SK-N-SH (cell line): Measurements from ENCODE around the gene PKM. TPM values are rescaled to one million over a fixed set of nuclear protein-coding genes. Genes with fewer than 3 reads are reported as not detected.

Experiments used
- CTCF ChIA-PET: fragments of 300-600, 350-600 bp; formaldehyde crosslinking; extraction: SDS; loops from one replicate; lab custom pipeline; 2021; lab: Yijun Ruan, JAX
- POLR2A ChIA-PET: fragments of 350-600 bp; sonication (Branson Sonifier 250); formaldehyde crosslinking; extraction: SDS; loops from one replicate; lab custom pipeline; 2020; ENCODE audit warnings: antibody characterized with exemption, inconsistent platforms; lab: Yijun Ruan, JAX
- DNase-seq: peaks from one replicate; pipeline ENCODE4 v3.0.0; 2012
- H2AFZ ChIP-seq: fragments of 200-600 bp; sonication (generic); 2 replicates; pipeline ENCODE4 v1.8.1; 2016; ENCODE audit warnings: antibody characterized with exemption, mild to moderate bottlenecking, low read depth
- H3F3A ChIP-seq: fragments of 200-600 bp; sonication (generic); replicated peaks from 2 replicates; pipeline ENCODE3; 2016; ENCODE audit warnings: antibody characterized with exemption, mild to moderate bottlenecking; ENCODE audit not compliant: insufficient read depth
- H3K27ac ChIP-seq, 2 experiments: fragments of 200-500 bp in 1 of 2; fragments of 200-600 bp in 1 of 2; sonication (Bioruptor generic) in 1 of 2; sonication (generic), shearing (Covaris generic) in 1 of 2; 2 replicates each; pipeline versions ENCODE4 v1.5.1 to v1.6.1; 2014 to 2016; ENCODE audit warnings: low read depth in 2 of 2, inconsistent platforms in 1 of 2, low read length in 1 of 2, mild to moderate bottlenecking in 1 of 2, mixed read lengths in 1 of 2
- H3K27me3 ChIP-seq: fragments of 200-600 bp; sonication (generic), shearing (Covaris generic); 2 replicates; pipeline ENCODE4 v1.6.1; 2016; ENCODE audit warnings: mixed run types; ENCODE audit not compliant: insufficient read depth
- H3K36me3 ChIP-seq, 2 experiments: fragments of 200-500 bp in 1 of 2; fragments of 200-600 bp in 1 of 2; sonication (Bioruptor generic) in 1 of 2; sonication (generic) in 1 of 2; replicated peaks in 1 of 2; 2 replicates each; pipeline versions ENCODE3 to v1.5.1; 2014 to 2016; ENCODE audit warnings: low read length in 1 of 2, mild to moderate bottlenecking in 1 of 2; ENCODE audit not compliant: insufficient read depth in 2 of 2, control insufficient read depth in 1 of 2
- H3K4me1 ChIP-seq, 2 experiments: fragments of 200-500 bp in 1 of 2; fragments of 200-600 bp in 1 of 2; sonication (Bioruptor generic) in 1 of 2; sonication (generic), shearing (Covaris generic) in 1 of 2; 2 replicates each; pipeline versions ENCODE4 v1.5.1 to v1.6.1; 2014 to 2016; ENCODE audit warnings: low read depth in 1 of 2, low read length in 1 of 2, mixed run types in 1 of 2; ENCODE audit not compliant: insufficient read depth in 2 of 2, control insufficient read depth in 1 of 2
- H3K4me2 ChIP-seq: fragments of 200-600 bp; sonication (generic), shearing (Covaris generic); 2 replicates; pipeline ENCODE4 v1.6.1; 2017; ENCODE audit warnings: mixed run types
- H3K4me3 ChIP-seq, 2 experiments: fragments of 200-500 bp in 1 of 2; fragments of 200-600 bp in 1 of 2; sonication (Bioruptor generic) in 1 of 2; sonication (generic), shearing (Covaris generic) in 1 of 2; 2 replicates each; pipeline versions ENCODE4 v1.5.1 to v1.8.1; 2014 to 2016; ENCODE audit warnings: low read depth in 2 of 2, inconsistent platforms in 1 of 2, low read length in 1 of 2, mild to moderate bottlenecking in 1 of 2, mixed read lengths in 1 of 2, moderate library complexity in 1 of 2
- H3K79me2 ChIP-seq: fragments of 200-600 bp; sonication (generic); 2 replicates; pipeline ENCODE4 v1.8.1; 2017; ENCODE audit warnings: mild to moderate bottlenecking; ENCODE audit not compliant: insufficient read depth
- H3K9ac ChIP-seq: fragments of 200-600 bp; sonication (generic); 2 replicates; pipeline ENCODE4 v1.6.1; 2017; ENCODE audit warnings: mixed run types
- H3K9me2 ChIP-seq: fragments of 200-600 bp; sonication (generic); 2 replicates; pipeline ENCODE4 v1.6.1; 2017; ENCODE audit warnings: mixed run types
- H3K9me3 ChIP-seq: fragments of 200-600 bp; sonication (generic); 2 replicates; pipeline ENCODE4 v1.6.1; 2017; ENCODE audit warnings: mixed run types, mild to moderate bottlenecking, moderate library complexity
- H4K20me1 ChIP-seq: fragments of 200-600 bp; sonication (generic); 2 replicates; pipeline ENCODE4 v1.6.1; 2017; ENCODE audit warnings: mild to moderate bottlenecking, mixed run types; ENCODE audit not compliant: insufficient read depth
- CTCF ChIP-seq: fragments of 200-600 bp; sonication (generic); IDR thresholded peaks from 2 replicates; pipeline ENCODE4 v1.6.1; 2017; ENCODE audit warnings: antibody characterized with exemption, mild to moderate bottlenecking, moderate library complexity
- ELF1 ChIP-seq: IDR thresholded peaks from 2 replicates; pipeline ENCODE4 v1.4.0; 2012
- FOSL2 ChIP-seq: IDR thresholded peaks from 2 replicates; pipeline ENCODE4 v1.4.0; 2012; ENCODE audit warnings: low read depth, mild to moderate bottlenecking, moderate library complexity, borderline replicate concordance
- GABPA ChIP-seq: IDR thresholded peaks from 2 replicates; pipeline ENCODE4 v1.4.0; 2012; ENCODE audit warnings: low read depth, mild to moderate bottlenecking
- JUND ChIP-seq: IDR thresholded peaks from 2 replicates; pipeline ENCODE4 v1.4.0; 2012
- MEF2A ChIP-seq: IDR thresholded peaks from 2 replicates; pipeline ENCODE4 v1.4.0; 2012; ENCODE audit warnings: low read depth, borderline replicate concordance
- RAD21 ChIP-seq: IDR thresholded peaks from 2 replicates; pipeline ENCODE4 v1.6.1; 2012; ENCODE audit warnings: mild to moderate bottlenecking, low read length
- RCOR1 ChIP-seq: fragments of 150-350 bp; IDR thresholded peaks from 2 replicates; pipeline ENCODE4 v1.6.1; 2017; ENCODE audit warnings: antibody characterized with exemption, low read length
- REST ChIP-seq: IDR thresholded peaks from 2 replicates; pipeline ENCODE4 v1.6.1; 2012; ENCODE audit warnings: mild to moderate bottlenecking, low read depth, low read length, moderate library complexity
- TEAD4 ChIP-seq: IDR thresholded peaks from 2 replicates; pipeline ENCODE4 v1.4.0; 2012; ENCODE audit warnings: mild to moderate bottlenecking, borderline replicate concordance; ENCODE audit not compliant: insufficient read depth
- USF2 ChIP-seq: fragments of 150-350 bp; IDR thresholded peaks from 2 replicates; pipeline ENCODE4 v1.6.1; 2017; ENCODE audit warnings: antibody characterized with exemption, low read length, low read depth, borderline replicate concordance
- YY1 ChIP-seq: IDR thresholded peaks from 2 replicates; pipeline ENCODE4 v1.4.0; 2012; ENCODE audit warnings: low read depth, mild to moderate bottlenecking
- ZBTB33 ChIP-seq: IDR thresholded peaks from 2 replicates; pipeline ENCODE4 v1.4.0; 2012; ENCODE audit warnings: low read depth, borderline replicate concordance
- WGBS: methylation state at CpG from one replicate; pipeline ENCODE4 v1.1.6; 2017; ENCODE audit warnings: low lambda C conversion rate; 5-methylcytosine and 5-hydroxymethylcytosine counted together
- polyA plus RNA-seq, 3 experiments: library from polyadenylated mRNA; depleted of rRNA; stranded (reverse); fragments of >200 nt; gene quantifications; 2 replicates each; pipeline ENCODE4 v1.2.3, GENCODE V29; 2012

Gene PKM
- polyA plus RNA-seq, 1 of the 3 experiments (the other 2 are of a cell fraction): 1,453 TPM

- Histone ChIP-seq H2AFZ (peak overlapping the region; percentile 61; the same call in 1 of the 2 replicates), H3K9me3 (no peaks in the 10 kb centered on the region), H3F3A (peaks cover 28% of the 10 kb centered on the region), H3K4me3 (no peak overlapping the region), H3K27me3 (no peaks in the 10 kb centered on the region), H3K79me2 (peaks cover 28% of the 10 kb centered on the region), H3K36me3 (peaks cover 11 to 28% of the 10 kb centered on the region in 2 experiments), H3K27ac (peak overlapping the region; percentile 74 to 99), H3K4me1 (peaks cover 4 to 19% of the 10 kb centered on the region in 2 experiments; a peak in 3 of 4 replicates), H4K20me1 (no peaks in the 10 kb centered on the region), H3K9me2 (no peaks in the 10 kb centered on the region), H3K9ac (peak overlapping the region; percentile 88; the same call in 1 of the 2 replicates), H3K4me2 (peak overlapping the region; percentile 94; the same call in 1 of the 2 replicates)
- DNase-seq: no peak
- POLR2A ChIA-PET: no interaction called here
- WGBS: 70% methylated on average over 1 of the region's 1 CpG
- TF ChIP-seq JUND: no peak
- no peak for TF ChIP-seq RAD21
- no peak for TF ChIP-seq USF2
- TF ChIP-seq MEF2A: no peak
- TF ChIP-seq FOSL2: no peak
- TF ChIP-seq REST: no peak
- TF ChIP-seq ELF1: no peak
- no peak for TF ChIP-seq RCOR1
- no peak for TF ChIP-seq CTCF
- TF ChIP-seq GABPA: no peak
- no peak for TF ChIP-seq YY1
- TF ChIP-seq ZBTB33: no peak
- TF ChIP-seq TEAD4: no peak
- CTCF ChIA-PET: interaction anchor here (2.3 kb wide), 1 partner anchor 38 kb away, joined by 10 read pairs; no protein-coding TSS in a partner anchor
These were observed 6.8 kb upstream of the PKM start for GRCh38 chr15:72237853-72238224.
